Esophagus muscularis mucosa (tissue), 4 donors: Measurements from ENCODE around the gene DARS1. TPM values are rescaled to one million over a fixed set of nuclear protein-coding genes. Genes with fewer than 3 reads are reported as not detected.

Experiments
- DNase-seq: peaks from one replicate; pipeline ENCODE4 v3.0.0-alpha.2; 2017; ENCODE audit errors: extremely low spot score
- H3K27ac ChIP-seq, 4 donors: fragments of 200-600 bp; sonication (generic); replicated peaks in 1 of 4; 1 replicate in 3 of 4; 2 replicates in 1 of 4; pipeline ENCODE4 v1.5.1; 2016 to 2019; ENCODE audit warnings: mild to moderate bottlenecking in 1 of 4
- H3K27me3 ChIP-seq, 4 donors: fragments of 200-600 bp; sonication (generic); one replicate each; pipeline versions ENCODE4 v1.5.1 to v1.6.0; 2016 to 2019
- H3K36me3 ChIP-seq, 4 donors: fragments of 200-600 bp; sonication (generic); one replicate each; pipeline ENCODE4 v1.5.1; 2016 to 2019
- H3K4me1 ChIP-seq, 4 donors: fragments of 200-600 bp; sonication (generic); one replicate each; pipeline ENCODE4 v1.5.1; 2016 to 2019
- H3K4me3 ChIP-seq, 4 donors: fragments of 200-600 bp; sonication (generic); 1 replicate in 2 of 4; 2 replicates in 2 of 4; pipeline ENCODE4 v1.5.1; 2016 to 2019; ENCODE audit warnings: mild to moderate bottlenecking in 4 of 4, moderate library complexity in 1 of 4
- H3K9me3 ChIP-seq, 4 donors: fragments of 200-600 bp; sonication (generic); 1 replicate in 3 of 4; 2 replicates in 1 of 4; pipeline ENCODE4 v1.5.1; 2016 to 2019
- EP300 ChIP-seq: sonication (generic); formaldehyde crosslinking; IDR thresholded peaks from one replicate; pipeline ENCODE4 v1.6.1; 2017; ENCODE audit warnings: antibody characterized with exemption
- POLR2A ChIP-seq: fragments of 450-650 bp; IDR thresholded peaks from one replicate; pipeline ENCODE4 v1.6.1; 2017; ENCODE audit warnings: antibody characterized with exemption, moderate library complexity, mild to moderate bottlenecking, low read depth
- POLR2AphosphoS5 ChIP-seq, 2 donors: sonication (generic); formaldehyde crosslinking; IDR thresholded peaks; one replicate each; pipeline ENCODE4 v1.6.1; 2017; ENCODE audit warnings: antibody characterized with exemption in 2 of 2
- WGBS: methylation state at CpG from one replicate; pipeline ENCODE4 v1.1.5; 2018; 5-methylcytosine and 5-hydroxymethylcytosine counted together
- intact Hi-C: fragments of 100-400 bp; cut with DNase I; formaldehyde crosslinking; loops from one replicate; pipeline ENCODE4 v1.15.1; 2023
- total RNA-seq, 4 donors: library from RNA; depleted of rRNA; stranded (reverse); fragments of >200 nt; gene quantifications; one replicate each; pipeline versions ENCODE4 v1.1.0 to v1.2.1, GENCODE V29; 2016
- TF ChIP-seq, protein P1 (sequence below), 3 experiments: fragments of 200-600 bp in 2 of 3; fragments of 450-650 bp in 1 of 3; sonication (generic) in 2 of 3; IDR thresholded peaks; one replicate each; pipeline ENCODE4 v1.5.1; 2017 to 2019; ENCODE audit warnings: antibody characterized with exemption in 3 of 3, mild to moderate bottlenecking in 2 of 3, moderate library complexity in 1 of 3

The DARS1 gene
- total RNA-seq, 4 donors from 2014 or later, result 98.8 to 129 (median 121) TPM

DNA sequence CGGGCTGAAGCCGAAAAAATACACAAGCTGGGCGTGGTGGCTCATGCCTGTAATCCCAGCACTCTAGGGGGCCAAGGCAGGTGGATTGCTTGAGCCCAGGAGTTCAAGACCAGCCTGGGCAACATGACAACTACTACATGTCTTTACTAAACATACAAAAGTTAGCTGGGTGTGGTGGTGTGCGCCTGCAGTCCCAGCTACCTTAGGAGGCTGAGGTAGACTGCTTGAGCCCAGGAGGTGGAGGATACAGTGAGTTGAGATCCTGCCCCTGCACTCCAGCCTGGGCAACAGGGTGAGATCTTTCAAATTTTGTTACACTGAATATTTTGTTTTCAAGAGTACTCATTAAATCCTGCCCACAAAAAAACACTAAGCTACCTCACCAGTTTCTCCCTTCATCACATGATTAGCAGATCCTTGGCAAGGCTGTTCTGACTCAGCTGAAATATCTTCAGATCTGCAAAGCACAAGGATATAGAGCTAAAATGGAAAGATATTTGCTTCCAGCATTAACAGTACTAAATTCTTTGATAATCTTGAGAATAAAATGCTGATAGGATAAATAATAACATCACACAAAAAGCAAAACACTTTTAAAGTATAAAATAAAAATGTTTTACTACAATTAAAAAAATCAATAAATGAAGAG is 81.0 kb downstream of the DARS1 start:
- no peak for DNase-seq
- H3K9me3 ChIP-seq, result no peaks in the 10 kb centered on the region
- no peak overlapping the region for H3K27ac ChIP-seq
- TF ChIP-seq EP300 (no peak), POLR2AphosphoS5 (IDR thresholded peaks at IDR 0.05) (no peak), POLR2A (no peak)
- TF ChIP-seq, protein P1, sequence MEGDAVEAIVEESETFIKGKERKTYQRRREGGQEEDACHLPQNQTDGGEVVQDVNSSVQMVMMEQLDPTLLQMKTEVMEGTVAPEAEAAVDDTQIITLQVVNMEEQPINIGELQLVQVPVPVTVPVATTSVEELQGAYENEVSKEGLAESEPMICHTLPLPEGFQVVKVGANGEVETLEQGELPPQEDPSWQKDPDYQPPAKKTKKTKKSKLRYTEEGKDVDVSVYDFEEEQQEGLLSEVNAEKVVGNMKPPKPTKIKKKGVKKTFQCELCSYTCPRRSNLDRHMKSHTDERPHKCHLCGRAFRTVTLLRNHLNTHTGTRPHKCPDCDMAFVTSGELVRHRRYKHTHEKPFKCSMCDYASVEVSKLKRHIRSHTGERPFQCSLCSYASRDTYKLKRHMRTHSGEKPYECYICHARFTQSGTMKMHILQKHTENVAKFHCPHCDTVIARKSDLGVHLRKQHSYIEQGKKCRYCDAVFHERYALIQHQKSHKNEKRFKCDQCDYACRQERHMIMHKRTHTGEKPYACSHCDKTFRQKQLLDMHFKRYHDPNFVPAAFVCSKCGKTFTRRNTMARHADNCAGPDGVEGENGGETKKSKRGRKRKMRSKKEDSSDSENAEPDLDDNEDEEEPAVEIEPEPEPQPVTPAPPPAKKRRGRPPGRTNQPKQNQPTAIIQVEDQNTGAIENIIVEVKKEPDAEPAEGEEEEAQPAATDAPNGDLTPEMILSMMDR (IDR thresholded peaks at IDR 0.05), result no peak
- no peak overlapping the region for H3K4me3 ChIP-seq
- intact Hi-C loops, result no loop called here
- no peaks in the 10 kb centered on the region for H3K4me1 ChIP-seq
- WGBS, result 100% methylated on average over 4 of the region's 4 CpGs
- H3K36me3 ChIP-seq, result peaks cover 19 to 66% (median 34%) of the 10 kb centered on the region in 4 donors
- no peaks in the 10 kb centered on the region for H3K27me3 ChIP-seq

DNA sequence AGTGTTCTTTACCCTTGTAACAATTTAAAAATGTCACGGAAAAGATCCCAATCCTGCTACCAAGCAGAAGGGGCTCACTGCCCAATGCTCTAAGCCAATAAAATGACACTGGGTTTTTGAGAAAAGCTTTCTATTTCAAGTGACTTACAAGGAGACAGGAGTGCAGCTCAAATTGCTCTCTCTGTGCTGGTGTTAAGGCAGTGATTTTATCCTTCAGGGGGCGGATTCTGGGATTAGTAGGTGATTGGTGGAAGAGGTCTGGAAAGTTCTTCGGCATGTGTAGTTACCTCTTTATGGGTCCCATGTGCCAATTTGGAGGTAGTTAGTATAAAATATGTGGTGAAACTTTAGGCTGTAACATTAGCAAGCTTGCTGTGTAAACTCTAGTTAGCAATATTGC is 81.8 kb downstream of the DARS1 start:
- intact Hi-C loops, result no loop called here
- H3K4me1 ChIP-seq, result no peaks in the 10 kb centered on the region
- no peak overlapping the region for H3K27ac ChIP-seq
- peaks cover 18 to 64% (median 31%) of the 10 kb centered on the region in 4 donors for H3K36me3 ChIP-seq
- WGBS, result 92% methylated on average over 3 of the region's 3 CpGs
- no peak for DNase-seq
- no peaks in the 10 kb centered on the region for H3K27me3 ChIP-seq
- TF ChIP-seq EP300 (no peak), POLR2A (no peak), POLR2AphosphoS5 (IDR thresholded peaks at IDR 0.05) (no peak)
- TF ChIP-seq, protein P1 (IDR thresholded peaks at IDR 0.05), result no peak
- no peaks in the 10 kb centered on the region for H3K9me3 ChIP-seq
- H3K4me3 ChIP-seq, result no peak overlapping the region

DNA sequence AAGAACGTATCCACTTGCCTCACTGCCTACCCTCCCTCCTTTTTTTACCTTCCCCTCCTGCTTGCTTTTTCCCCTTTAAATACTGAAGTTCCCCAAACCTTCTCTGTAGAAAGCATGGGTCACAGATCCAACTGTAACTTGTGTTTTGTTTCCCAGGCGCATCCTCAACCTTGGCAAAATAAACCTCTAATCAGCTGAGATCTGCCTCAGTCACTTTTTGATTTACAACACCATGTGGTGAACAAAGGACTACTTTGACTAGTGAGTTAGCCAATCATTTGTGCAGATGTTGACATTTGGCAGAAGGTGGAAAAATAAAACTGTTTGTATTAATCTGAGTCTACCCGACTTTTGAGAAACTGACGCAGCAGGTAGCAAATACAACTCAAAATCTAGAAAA is 85.9 kb downstream of the DARS1 start:
- Histone ChIP-seq H3K9me3 (no peaks in the 10 kb centered on the region), H3K4me1 (no peaks in the 10 kb centered on the region), H3K27ac (no peak overlapping the region), H3K4me3 (no peak overlapping the region), H3K27me3 (no peaks in the 10 kb centered on the region), H3K36me3 (peaks cover 0 to 37% (median 8%) of the 10 kb centered on the region in 4 donors)
- 86% methylated on average over 4 of the region's 4 CpGs for WGBS
- intact Hi-C loops, result no loop called here
- no peak for TF ChIP-seq POLR2AphosphoS5 (IDR thresholded peaks at IDR 0.05)
- no peak for TF ChIP-seq POLR2A
- TF ChIP-seq, protein P1 (IDR thresholded peaks at IDR 0.05), result no peak
- no peak for TF ChIP-seq EP300
- no peak for DNase-seq

DNA sequence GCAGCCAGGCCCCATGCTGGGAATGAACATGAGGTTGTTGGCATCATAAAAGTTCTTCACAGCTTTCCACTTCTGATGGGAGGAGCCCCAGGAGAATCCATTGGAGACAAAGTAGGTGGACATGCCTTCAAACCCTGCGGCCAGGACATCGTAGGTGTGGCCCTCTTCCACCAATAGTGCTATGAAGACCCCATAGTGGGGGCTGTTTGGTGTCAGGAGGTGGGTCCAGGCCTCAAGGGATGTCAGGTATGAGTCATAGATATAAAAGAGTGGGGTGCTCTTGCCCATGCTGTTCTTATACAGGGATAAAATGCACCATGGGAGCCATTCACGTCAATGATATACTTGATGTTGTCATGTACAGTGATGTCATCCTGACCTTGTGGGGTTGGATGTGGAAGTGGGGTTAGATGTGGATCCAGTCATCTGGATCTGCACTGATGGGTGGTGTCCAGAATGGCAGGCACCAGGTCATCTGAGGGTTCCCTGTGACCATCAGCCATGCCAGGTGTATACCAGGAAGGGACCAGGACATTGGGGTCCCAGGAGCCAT is 87.1 kb downstream of the DARS1 start:
- no peak overlapping the region for H3K4me3 ChIP-seq
- whole genome bisulfite sequencing, result 100% methylated on average over 3 of the region's 3 CpGs
- DNase-seq, result no peak
- no peaks in the 10 kb centered on the region for H3K9me3 ChIP-seq
- no peak overlapping the region for H3K27ac ChIP-seq
- intact Hi-C loops, result no loop called here
- H3K36me3 ChIP-seq, result peaks cover 0 to 26% (median 4%) of the 10 kb centered on the region in 4 donors
- TF ChIP-seq, protein P1 (IDR thresholded peaks at IDR 0.05), result no peak
- TF ChIP-seq POLR2AphosphoS5 (IDR thresholded peaks at IDR 0.05) (no peak), EP300 (no peak), POLR2A (no peak)
- H3K27me3 ChIP-seq, result no peaks in the 10 kb centered on the region
- no peaks in the 10 kb centered on the region for H3K4me1 ChIP-seq
